ENCODE results near the gene LRRC8E. TPM values are rescaled to one million over a fixed set of nuclear protein-coding genes. Genes with fewer than 3 reads are reported as not detected.
A peak's percentile ranks its signal among the peaks of the same experiment; 100 is the strongest.
"Not testable (repeated sequence)": the region's sequence is repeated elsewhere in the genome, so short reads cannot be mapped to it uniquely, and the experiment has no call there.

Gene LRRC8E
- polyA plus RNA-seq, 4 donors: 2.3 to 2.6 (median 2.5) TPM

GRCh38 chr19:7883796-7884570, 4.3 kb upstream of the LRRC8E start:
- DNase-seq (ENCODE audit: low read depth in 4 of 4, low spot score in 2 of 4): no peak

- no peak for DNase-seq (ENCODE audit: low read depth in 4 of 4, low spot score in 2 of 4)
These were observed 2.5 kb upstream of the LRRC8E start for GRCh38 chr19:7885818-7886217.

GRCh38 chr19:7887408-7888144, 734 bp upstream of the LRRC8E start:
- no peak for DNase-seq (ENCODE audit: low read depth in 4 of 4, low spot score in 2 of 4)

- DNase-seq (ENCODE audit: low read depth in 4 of 4, low spot score in 2 of 4): no peak
These were observed 512 bp downstream of the LRRC8E start for GRCh38 chr19:7888826-7889217.

- not testable (repeated sequence) for DNase-seq (ENCODE audit: low read depth in 4 of 4, low spot score in 2 of 4)
These were observed 5.2 kb downstream of the LRRC8E start for GRCh38 chr19:7893362-7894101.

GRCh38 chr19:7894612-7895309, 6.5 kb downstream of the LRRC8E start:
- no peak for DNase-seq (ENCODE audit: low read depth in 4 of 4, low spot score in 2 of 4)

- no peak for DNase-seq (ENCODE audit: low read depth in 4 of 4, low spot score in 2 of 4)
These were observed 7.3 kb downstream of the LRRC8E start for GRCh38 chr19:7895565-7895964.

- DNase-seq (ENCODE audit: low read depth in 4 of 4, low spot score in 2 of 4): no peak
These were observed 9.0 kb downstream of the LRRC8E start for GRCh38 chr19:7897292-7897691.

- DNase-seq (ENCODE audit: low read depth in 4 of 4, low spot score in 2 of 4): no peak
These were observed 10.7 kb downstream of the LRRC8E start for GRCh38 chr19:7898967-7899366.

GRCh38 chr19:7899751-7900378, 11.6 kb downstream of the LRRC8E start:
- DNase-seq (ENCODE audit: low read depth in 4 of 4, low spot score in 2 of 4): no peak

- DNase-seq (ENCODE audit: low read depth in 4 of 4, low spot score in 2 of 4): no peak
These were observed 12.1 kb downstream of the LRRC8E start for GRCh38 chr19:7900401-7900870.

- DNase-seq (ENCODE audit: low read depth in 4 of 4, low spot score in 2 of 4): no peak
These were observed 12.6 kb downstream of the LRRC8E start for GRCh38 chr19:7900931-7901330.

GRCh38 chr19:7901337-7901736, 13.0 kb downstream of the LRRC8E start:
- no peak for DNase-seq (ENCODE audit: low read depth in 4 of 4, low spot score in 2 of 4)

- no peak for DNase-seq (ENCODE audit: low read depth in 4 of 4, low spot score in 2 of 4)
These were observed 14.5 kb downstream of the LRRC8E start for GRCh38 chr19:7902796-7903243.

GRCh38 chr19:7903244-7904073, 15.1 kb downstream of the LRRC8E start, which contains the start of gene MAP2K7:
TSS of gene MAP2K7 (plus strand) at chr19:7903877. CDS start at chr19:7903945, 68 bp downstream.
- DNase-seq (ENCODE audit: low read depth in 4 of 4, low spot score in 2 of 4): peak; percentile 97 to 100 (median 99)

GRCh38 chr19:7904074-7905020, 16.0 kb downstream of the LRRC8E start:
- DNase-seq (ENCODE audit: low read depth in 4 of 4, low spot score in 2 of 4): no peak

GRCh38 chr19:7905268-7905667, 17.0 kb downstream of the LRRC8E start:
- no peak for DNase-seq (ENCODE audit: low read depth in 4 of 4, low spot score in 2 of 4)

- DNase-seq (ENCODE audit: low read depth in 4 of 4, low spot score in 2 of 4): no peak
These were observed 17.5 kb downstream of the LRRC8E start for GRCh38 chr19:7905859-7906258.
